Measurements from ENCODE around the gene PARD3B. TPM values are rescaled to one million over a fixed set of nuclear protein-coding genes. Genes with fewer than 3 reads are reported as not detected.

PARD3B gene
- total RNA-seq, 1 experiment from 2014 or later, result 3.9 TPM

GRCh38 chr2:205220559-205220958 lies 675.3 kb downstream of the PARD3B start:
- Histone ChIP-seq H3K36me3 (ENCODE audit: low read depth, low read length) (no peaks in the 10 kb centered on the region), H3K27ac (ENCODE audit: low read length) (no peak overlapping the region), H2AFZ (ENCODE audit: low read length) (no peak overlapping the region), H3K4me3 (ENCODE audit: low read length) (no peak overlapping the region), H3K9me2 (replicated peaks; ENCODE audit: low read length) (no peaks in the 10 kb centered on the region), H3K9me3 (ENCODE audit: low read length) (no peaks in the 10 kb centered on the region), H3K4me1 (ENCODE audit: insufficient read depth, low read length) (no peaks in the 10 kb centered on the region), H3K4me2 (ENCODE audit: low read length) (no peak overlapping the region), H3F3A (ENCODE audit: low read length, unreplicated experiment) (no peaks in the 10 kb centered on the region), H3K27me3 (ENCODE audit: low read length) (no peaks in the 10 kb centered on the region), H3K79me2 (ENCODE audit: low read length) (no peaks in the 10 kb centered on the region), H4K20me1 (ENCODE audit: low read length) (no peaks in the 10 kb centered on the region), H3K9ac (ENCODE audit: low read length) (no peak overlapping the region)
- ChIA-PET POLR2A (ENCODE audit: unreplicated experiment) (no interaction called here), CTCF (no interaction called here)
- TF ChIP-seq EZH2phosphoT487 (IDR thresholded peaks at IDR 0.05; ENCODE audit: borderline replicate concordance, low read length) (no peak), CTCF (conservative IDR thresholded peaks at IDR 0.05; ENCODE audit: low read depth, low read length) (no peak), EZH2 (IDR thresholded peaks at IDR 0.05; ENCODE audit: low read length, unreplicated experiment) (no peak)
- intact Hi-C loops (cut with micrococcal nuclease), result no loop called here
- DNase-seq, result no peak
- BruUV-seq (replicated peaks), result no TSS peak
- no peak for ATAC-seq

GRCh38 chr2:205232086-205232485 lies 686.8 kb downstream of the PARD3B start:
- intact Hi-C loops (cut with micrococcal nuclease), result no loop called here
- no TSS peak for BruUV-seq (replicated peaks)
- TF ChIP-seq CTCF (conservative IDR thresholded peaks at IDR 0.05; ENCODE audit: low read depth, low read length) (no peak), EZH2 (IDR thresholded peaks at IDR 0.05; ENCODE audit: low read length, unreplicated experiment) (no peak), EZH2phosphoT487 (IDR thresholded peaks at IDR 0.05; ENCODE audit: borderline replicate concordance, low read length) (no peak)

GRCh38 chr2:205235434-205235833 lies 690.2 kb downstream of the PARD3B start:
- intact Hi-C loops (cut with micrococcal nuclease), result no loop called here
- no peaks in the 10 kb centered on the region for H3K27me3 ChIP-seq (ENCODE audit: low read length)
- H3K4me3 ChIP-seq (ENCODE audit: low read length), result no peak overlapping the region
- H2AFZ ChIP-seq (ENCODE audit: low read length), result no peak overlapping the region
- no peak overlapping the region for H3K9ac ChIP-seq (ENCODE audit: low read length)
- no peaks in the 10 kb centered on the region for H3K9me2 ChIP-seq (replicated peaks; ENCODE audit: low read length)
- H3F3A ChIP-seq (ENCODE audit: low read length, unreplicated experiment), result no peaks in the 10 kb centered on the region
- no peak overlapping the region for H3K27ac ChIP-seq (ENCODE audit: low read length)
- peaks cover 10% of the 10 kb centered on the region for H3K4me1 ChIP-seq (ENCODE audit: insufficient read depth, low read length)
- no TSS peak for BruUV-seq (replicated peaks)
- no peak overlapping the region for H3K4me2 ChIP-seq (ENCODE audit: low read length)
- H3K9me3 ChIP-seq (ENCODE audit: low read length), result no peaks in the 10 kb centered on the region
- TF ChIP-seq EZH2 (IDR thresholded peaks at IDR 0.05; ENCODE audit: low read length, unreplicated experiment) (no peak), CTCF (conservative IDR thresholded peaks at IDR 0.05; ENCODE audit: low read depth, low read length) (no peak)
- peak; percentile 75 for DNase-seq
- ChIA-PET CTCF (interaction anchor here (0.6 kb wide), 1 partner anchor 93 kb away, joined by 3 read pairs; no protein-coding TSS in a partner anchor), POLR2A (ENCODE audit: unreplicated experiment) (no interaction called here)
- no peaks in the 10 kb centered on the region for H3K79me2 ChIP-seq (ENCODE audit: low read length)
- H4K20me1 ChIP-seq (ENCODE audit: low read length), result no peaks in the 10 kb centered on the region
- peak; percentile 96 for ATAC-seq
- H3K36me3 ChIP-seq (ENCODE audit: low read depth, low read length), result no peaks in the 10 kb centered on the region

More at GRCh38 chr2:205232086-205232485, 686.8 kb downstream of the PARD3B start:
- Histone ChIP-seq H3K4me3 (ENCODE audit: low read length) (no peak overlapping the region), H3K27me3 (ENCODE audit: low read length) (no peaks in the 10 kb centered on the region), H3K79me2 (ENCODE audit: low read length) (no peaks in the 10 kb centered on the region), H3K27ac (ENCODE audit: low read length) (no peak overlapping the region), H4K20me1 (ENCODE audit: low read length) (no peaks in the 10 kb centered on the region), H3K4me1 (ENCODE audit: insufficient read depth, low read length) (peaks cover 10% of the 10 kb centered on the region), H3K9ac (ENCODE audit: low read length) (no peak overlapping the region), H3K4me2 (ENCODE audit: low read length) (no peak overlapping the region), H2AFZ (ENCODE audit: low read length) (no peak overlapping the region), H3F3A (ENCODE audit: low read length, unreplicated experiment) (no peaks in the 10 kb centered on the region), H3K36me3 (ENCODE audit: low read depth, low read length) (no peaks in the 10 kb centered on the region), H3K9me3 (ENCODE audit: low read length) (no peaks in the 10 kb centered on the region), H3K9me2 (replicated peaks; ENCODE audit: low read length) (no peaks in the 10 kb centered on the region)
- ATAC-seq (no peak), DNase-seq (no peak)
- POLR2A ChIA-PET (ENCODE audit: unreplicated experiment), result no interaction called here
- CTCF ChIA-PET, result no interaction called here

Data from PC-3 (cell line).